NCI-H774 (cell line): ENCODE data around the gene MUC5AC.

ENCODE experiments used
- DNase-seq: peaks from one replicate; lab custom pipeline; 2025; lab: John Stamatoyannopoulos, UW

Gene MUC5AC

DNA sequence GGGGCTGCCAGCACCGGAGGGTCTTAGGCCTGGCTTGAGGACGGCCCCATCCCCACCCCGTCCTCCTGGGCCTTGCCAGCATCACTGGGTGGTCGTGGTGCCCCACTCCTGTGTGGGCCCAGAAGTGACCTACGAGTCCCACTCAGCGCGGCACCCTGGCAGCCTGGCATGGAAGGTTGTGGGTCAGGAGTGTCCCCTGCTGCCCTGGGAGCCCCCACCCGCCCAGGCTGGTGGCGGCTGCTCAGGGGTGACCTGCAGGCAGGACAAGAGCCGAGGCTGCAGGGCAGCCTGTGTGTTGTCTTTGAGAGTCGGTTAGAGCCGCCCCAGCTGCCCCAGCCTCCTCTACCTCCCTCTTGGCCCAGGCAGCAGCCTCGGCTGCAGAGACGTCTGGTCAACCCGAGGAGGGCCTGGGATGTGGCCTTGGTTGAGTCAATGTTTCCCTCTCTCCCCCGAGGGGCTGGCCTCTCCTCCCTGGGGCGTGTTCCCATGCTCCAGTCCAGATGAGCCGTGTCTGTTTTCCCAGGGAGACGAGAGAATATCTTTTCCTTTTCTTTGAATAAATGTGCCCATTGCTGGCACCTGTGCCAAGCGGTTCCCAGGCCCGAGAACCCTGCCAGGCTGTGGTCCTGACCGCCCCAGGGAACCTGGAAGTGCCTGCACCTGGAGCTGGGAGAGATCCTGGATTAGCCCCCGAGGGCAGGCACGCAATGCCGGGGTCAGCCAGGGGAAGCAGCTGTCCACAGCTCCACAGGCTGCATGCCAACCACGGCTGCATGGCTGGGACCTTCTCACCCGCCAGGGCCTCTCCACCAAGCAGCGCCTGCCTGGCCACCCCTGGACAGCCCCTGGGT is 35.7 kb upstream of the MUC5AC start:
- DNase-seq: no peak

GRCh38 chr11:1122664-1123002 is 35.1 kb upstream of the MUC5AC start:
- no peak for DNase-seq

GRCh38 chr11:1123970-1124369 is 33.8 kb upstream of the MUC5AC start:
- no peak for DNase-seq

DNA sequence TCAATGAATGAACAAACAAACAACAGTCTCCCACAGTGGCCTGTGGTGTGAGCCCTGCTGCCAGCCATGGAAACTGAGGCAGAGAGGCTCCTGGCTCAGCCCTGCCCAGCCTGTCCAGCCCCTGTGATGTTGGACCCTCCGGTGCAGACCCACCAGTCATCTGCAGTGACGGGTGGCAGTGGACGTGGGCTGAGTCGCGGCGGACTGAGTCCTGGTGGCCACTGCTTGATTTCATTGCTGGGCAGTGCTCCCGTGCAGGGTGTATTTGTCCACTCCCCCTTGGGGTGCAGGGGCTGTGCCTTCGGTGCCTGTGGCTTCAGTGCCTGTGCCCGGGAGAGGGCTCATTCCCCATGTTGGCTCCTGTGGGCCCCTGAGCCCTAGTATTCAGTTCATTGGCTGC is 31.9 kb upstream of the MUC5AC start:
- DNase-seq: no peak

- DNase-seq: no peak
Measured at GRCh38 chr11:1126491-1126926, 31.2 kb upstream of the MUC5AC start.

DNA sequence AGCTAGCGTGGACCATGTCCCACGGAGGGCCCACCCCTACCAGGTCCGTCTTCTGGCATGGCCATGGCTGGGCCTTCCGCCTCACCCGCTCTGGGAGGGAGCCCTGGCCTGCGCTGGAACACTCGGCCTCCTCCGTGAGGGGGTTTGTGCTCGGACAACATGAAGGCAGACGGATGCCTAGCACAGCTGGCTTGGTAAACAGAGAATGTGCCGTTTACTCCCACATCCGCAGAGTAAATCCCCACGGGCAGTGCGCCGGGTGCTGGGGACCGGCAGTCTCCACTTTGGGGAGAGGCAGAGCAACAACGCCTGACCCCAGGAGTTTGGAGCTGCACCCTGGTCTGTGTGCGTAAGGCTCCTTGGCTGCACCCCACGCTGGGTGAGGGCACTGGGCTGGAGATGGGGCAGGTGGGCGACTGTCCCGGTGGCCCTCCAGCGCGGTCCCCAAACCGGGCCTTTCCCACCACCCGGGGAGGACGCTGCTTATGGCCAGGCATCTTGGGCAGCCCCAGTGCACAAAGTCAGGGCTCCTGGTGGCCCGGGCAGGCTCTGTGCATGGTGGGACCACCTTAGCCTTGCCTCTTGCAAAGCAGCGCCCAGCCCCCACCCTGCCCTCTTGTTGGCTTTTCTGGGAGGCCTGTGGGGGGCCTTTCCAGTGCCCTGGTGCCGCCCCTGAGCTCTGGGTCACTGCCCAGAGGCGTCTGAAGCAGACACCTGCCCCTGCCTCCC is 30.7 kb upstream of the MUC5AC start:
- no peak for DNase-seq

DNA sequence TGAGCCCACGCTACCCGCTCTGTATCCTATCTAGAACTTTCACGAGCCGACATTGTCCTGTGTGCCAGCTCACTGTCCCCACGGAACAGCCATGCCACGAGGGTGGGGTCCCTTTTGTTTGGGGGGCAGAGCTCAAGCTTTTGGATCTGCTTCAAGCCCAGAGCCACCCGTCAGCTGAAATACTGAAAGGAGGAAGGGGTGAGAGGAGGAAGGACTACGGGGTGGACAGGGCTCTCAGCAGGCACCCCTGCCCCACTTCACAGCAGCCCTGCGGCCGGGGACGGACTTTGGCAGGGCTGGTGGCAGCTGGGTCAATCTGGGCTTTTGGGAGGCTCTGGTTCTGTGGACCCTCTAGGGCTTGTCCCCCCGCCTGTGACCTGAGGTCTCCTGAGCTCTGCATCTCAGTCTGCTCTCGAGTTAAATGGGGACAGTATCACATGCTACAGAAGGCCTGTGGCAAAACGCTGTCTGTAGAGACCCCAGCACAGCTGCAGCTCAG is 30.0 kb upstream of the MUC5AC start:
- DNase-seq: no peak

GRCh38 chr11:1128311-1129142 is 29.2 kb upstream of the MUC5AC start:
- no peak for DNase-seq

DNA sequence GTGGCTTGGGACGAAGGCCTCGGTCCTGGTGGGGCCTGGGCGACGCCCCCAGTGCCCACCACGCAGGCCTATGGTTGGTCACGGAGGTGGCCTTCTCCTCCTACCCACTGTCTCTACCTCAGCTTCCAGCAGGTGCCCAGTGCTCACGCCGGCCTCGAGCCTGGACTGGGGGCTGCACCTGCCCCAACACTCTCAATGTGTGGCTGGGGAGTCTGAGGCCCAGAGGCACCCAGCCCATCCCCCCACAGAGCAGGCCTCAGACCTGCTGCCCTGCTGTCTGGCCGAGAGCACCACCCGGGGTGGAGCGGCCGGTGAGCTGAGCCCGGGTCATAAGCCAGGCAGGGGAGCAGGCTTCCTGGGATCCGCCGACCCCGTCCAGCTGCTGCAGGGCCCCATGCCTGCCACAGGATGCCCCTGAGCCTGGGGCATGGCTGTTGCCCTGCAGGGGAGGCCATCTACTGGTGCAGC is 28.6 kb upstream of the MUC5AC start:
- no peak for DNase-seq

DNA sequence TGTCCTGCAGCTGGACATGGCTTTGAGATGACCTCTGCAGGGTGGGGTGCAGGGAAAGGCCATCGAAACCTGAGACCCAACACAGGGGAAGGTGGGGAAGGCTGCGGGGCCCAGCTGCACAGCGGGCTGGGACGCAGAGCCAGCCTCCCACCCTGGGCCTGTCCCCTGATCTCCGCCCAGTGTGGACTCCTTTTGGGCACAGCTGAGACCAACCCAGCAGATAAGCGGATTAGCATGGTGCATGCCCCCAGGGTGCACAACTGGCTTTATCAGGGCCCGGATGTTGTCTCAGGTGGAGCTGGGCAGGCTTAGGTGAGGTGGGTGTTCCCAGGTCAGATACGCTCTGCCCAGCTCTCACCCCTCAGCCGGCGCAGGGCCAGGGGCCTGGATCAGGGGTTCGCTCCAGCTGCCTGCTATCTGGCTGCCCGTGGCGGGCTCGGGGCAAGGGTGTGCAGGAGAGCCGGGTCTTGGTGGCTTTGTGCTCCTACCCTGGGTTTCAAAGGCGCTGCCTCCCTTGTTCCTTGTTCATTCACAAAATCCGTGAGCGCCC is 28.1 kb upstream of the MUC5AC start:
- DNase-seq: no peak

- no peak for DNase-seq
Measured at GRCh38 chr11:1130276-1131032, 27.3 kb upstream of the MUC5AC start.

DNA sequence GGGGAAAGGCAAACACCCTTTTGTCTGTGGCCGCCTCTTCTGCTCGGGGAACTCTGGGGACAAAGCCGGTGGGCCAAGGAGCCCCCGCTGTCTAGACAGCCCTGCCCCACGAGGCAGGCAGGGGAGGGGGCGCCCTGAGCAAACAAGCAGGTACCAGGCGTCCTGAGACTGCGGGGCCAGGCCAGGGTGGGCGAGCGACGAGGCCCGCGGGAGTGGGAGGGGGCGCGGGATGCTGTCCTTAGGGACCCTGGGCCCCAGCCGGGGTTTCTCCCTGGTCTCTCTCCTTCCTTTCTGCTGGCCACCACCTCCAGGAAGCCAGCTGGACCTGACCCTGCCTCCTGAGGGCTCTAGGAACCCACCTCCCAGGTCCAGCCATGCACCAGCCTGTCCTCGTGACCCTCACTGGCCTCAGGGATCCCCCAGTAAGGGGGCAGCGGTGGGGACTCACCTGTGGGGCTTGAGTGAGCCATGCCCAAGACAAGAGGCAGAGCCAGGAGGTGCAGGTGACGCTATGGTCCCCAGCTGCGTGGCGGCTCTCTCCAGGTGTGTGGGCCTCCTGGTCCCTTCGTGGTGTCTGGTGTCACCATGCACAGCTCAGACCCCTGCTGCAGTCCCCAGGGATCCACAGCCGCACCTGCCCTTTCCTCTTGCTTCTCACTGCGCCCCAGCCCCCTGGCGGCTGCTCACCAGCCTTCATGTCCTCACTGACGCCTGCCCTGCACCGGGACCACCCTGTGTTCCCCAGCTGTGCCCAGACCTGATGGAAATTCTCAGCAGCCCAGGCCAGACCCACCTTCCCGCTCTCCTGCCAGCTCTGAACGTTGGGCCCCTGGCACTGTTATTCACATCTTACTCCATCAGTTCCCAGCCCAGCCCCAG is 26.5 kb upstream of the MUC5AC start:
- no peak for DNase-seq

DNA sequence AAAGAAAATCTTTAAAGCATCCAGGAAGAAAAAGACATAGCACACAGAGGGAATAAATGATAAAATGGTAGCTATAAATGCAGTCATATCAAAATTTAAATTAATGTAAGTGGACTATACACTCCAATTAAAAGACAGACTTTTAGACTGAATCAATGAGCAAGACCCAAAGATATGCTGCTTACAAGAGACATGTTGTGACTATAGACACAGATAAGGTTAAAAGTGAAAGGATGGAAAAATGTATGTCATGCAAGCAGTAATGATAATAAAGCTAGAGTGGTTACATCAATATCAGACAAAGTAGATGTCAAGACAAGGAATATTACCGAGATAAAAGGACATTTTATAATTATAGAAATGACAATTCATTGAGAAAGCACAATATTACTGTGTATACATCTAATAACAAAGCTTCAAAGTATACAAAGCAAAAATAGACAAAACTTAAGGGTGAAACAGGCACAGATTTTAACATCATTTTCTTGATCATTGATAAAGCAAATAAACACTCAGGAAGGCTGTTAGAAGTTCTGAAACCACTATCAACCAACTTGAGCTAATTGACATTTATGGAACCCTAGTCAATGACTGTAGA is 22.8 kb upstream of the MUC5AC start:
- DNase-seq: no peak

GRCh38 chr11:1138097-1138496 is 19.7 kb upstream of the MUC5AC start:
- DNase-seq: no peak

DNA sequence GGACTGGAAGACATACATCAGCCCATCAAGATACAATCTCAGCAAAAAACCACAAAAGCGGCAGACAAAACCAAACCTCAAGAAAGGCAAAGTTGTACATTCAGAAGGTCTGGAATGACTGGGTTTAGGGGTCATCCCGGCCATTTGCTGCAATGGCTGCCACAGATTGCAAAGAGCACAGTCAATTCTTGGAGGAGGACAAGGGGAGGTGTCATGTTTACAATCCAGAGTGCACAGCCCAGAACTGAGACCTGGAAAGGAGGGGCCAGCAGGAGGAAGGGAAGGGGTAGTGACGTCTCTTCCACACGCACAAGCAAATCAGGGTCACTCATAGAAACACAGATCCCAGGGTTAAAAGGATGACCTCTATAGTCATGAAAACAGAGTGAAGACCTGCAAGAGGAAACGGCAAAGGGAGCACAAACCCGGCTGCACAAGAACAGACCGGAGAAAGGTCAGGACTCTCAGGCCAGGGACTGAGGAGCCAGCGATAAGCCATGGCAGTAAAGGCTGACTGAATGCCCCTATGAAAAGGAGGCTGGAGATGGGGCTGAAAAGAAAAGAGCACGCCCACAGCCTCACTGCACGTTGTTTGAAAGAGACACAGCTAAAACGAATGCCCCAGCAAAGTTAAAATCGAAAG is 18.2 kb upstream of the MUC5AC start:
- no peak for DNase-seq

GRCh38 chr11:1140642-1141490 is 16.9 kb upstream of the MUC5AC start:
- DNase-seq: no peak

GRCh38 chr11:1146365-1146764 is 11.4 kb upstream of the MUC5AC start:
- no peak for DNase-seq

- DNase-seq: no peak
Measured at GRCh38 chr11:1147792-1148191, 10.0 kb upstream of the MUC5AC start.
